NCI-H524 (cell line): ENCODE results near the gene NLRC5.

Experiments used
- DNase-seq, 2 experiments: peaks; one replicate each; lab custom pipeline; 2025; lab: John Stamatoyannopoulos, UW

NLRC5 gene

DNA sequence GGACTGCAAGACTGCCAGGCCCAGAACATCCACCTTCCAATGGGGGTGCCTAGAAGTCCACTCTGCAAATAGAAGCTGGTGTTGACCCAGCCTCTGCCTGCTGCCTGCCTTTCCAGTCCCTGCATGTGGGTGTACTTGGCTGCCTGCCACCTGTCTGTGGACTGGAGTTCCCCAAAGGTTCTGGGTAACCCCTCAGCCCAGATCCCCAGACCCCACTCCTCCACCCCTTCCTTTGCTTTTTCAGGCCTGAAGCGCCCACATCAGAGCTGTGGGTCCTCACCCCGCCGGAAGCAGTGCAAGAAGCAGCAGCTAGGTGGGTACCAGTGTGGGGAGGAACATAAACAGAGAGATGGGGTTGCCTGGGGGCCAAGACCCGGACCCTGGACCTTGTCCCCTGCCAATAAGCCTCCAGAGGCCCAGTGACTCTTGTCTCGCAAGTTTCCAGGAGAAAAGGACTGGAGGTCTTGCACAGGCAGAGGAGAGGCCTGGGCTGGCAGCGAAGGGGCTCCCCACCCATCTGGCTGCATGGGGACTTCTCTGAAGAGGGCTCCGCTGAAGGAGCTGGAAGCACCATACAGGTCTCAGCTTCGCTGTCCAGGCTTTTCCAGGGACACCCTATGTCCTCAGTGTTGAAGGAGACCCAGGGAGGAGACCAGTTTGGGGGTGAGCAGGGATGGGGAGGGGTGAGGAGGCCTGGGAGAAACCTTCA lies 34.3 kb downstream of the NLRC5 start:
- DNase-seq, result no peak

DNA sequence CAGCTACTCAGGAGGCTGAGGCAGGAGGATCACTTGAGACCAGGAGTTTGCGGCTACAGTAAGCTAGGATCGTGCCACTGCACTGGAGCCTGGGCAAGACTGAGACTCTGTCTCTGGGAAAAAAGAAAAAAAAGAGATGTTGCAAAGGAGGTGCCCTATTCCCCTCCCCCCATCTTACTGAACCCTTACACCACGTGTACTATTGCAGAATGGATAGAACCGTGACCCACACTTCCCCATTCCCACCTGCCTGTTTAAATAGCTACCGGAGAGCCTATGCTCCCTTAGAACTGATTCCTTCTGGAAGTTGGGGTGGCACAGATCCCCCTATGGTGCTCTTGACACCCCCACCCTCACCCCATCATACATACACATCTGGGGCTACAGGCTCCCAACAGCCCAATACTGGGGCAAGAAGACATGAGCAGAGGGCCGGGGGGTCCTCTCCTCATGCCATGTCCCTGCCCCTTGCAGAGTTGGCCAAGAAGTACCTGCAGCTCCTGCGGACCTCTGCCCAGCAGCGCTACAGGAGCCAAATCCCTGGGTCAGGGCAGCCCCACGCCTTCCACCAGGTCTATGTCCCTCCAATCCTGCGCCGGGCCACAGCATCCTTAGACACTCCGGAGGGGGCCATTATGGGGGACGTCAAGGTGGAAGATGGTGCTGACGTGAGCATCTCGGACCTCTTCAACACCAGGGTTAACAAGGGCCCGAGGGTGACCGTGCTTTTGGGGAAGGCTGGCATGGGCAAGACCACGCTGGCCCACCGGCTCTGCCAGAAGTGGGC lies 35.7 kb downstream of the NLRC5 start:
- DNase-seq, result no peak

DNA sequence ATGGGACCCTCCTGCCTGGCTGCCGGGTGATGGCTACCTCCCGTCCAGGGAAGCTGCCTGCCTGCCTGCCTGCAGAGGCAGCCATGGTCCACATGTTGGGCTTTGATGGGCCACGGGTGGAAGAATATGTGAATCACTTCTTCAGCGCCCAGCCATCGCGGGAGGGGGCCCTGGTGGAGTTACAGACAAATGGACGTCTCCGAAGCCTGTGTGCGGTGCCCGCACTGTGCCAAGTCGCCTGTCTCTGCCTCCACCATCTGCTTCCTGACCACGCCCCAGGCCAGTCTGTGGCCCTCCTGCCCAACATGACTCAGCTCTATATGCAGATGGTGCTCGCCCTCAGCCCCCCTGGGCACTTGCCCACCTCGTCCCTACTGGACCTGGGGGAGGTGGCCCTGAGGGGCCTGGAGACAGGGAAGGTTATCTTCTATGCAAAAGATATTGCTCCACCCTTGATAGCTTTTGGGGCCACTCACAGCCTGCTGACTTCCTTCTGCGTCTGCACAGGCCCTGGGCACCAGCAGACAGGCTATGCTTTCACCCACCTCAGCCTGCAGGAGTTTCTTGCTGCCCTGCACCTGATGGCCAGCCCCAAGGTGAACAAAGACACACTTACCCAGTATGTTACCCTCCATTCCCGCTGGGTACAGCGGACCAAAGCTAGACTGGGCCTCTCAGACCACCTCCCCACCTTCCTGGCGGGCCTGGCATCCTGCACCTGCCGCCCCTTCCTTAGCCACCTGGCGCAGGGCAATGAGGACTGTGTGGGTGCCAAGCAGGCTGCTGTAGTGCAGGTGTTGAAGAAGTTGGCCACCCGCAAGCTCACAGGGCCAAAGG lies 36.8 kb downstream of the NLRC5 start:
- no peak for DNase-seq

DNA sequence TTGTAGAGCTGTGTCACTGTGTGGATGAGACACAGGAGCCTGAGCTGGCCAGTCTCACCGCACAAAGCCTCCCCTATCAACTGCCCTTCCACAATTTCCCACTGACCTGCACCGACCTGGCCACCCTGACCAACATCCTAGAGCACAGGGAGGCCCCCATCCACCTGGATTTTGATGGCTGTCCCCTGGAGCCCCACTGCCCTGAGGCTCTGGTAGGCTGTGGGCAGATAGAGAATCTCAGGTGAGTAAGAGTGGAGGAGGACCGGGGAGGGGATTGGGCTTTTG lies 37.4 kb downstream of the NLRC5 start:
- DNase-seq, result no peak

DNA sequence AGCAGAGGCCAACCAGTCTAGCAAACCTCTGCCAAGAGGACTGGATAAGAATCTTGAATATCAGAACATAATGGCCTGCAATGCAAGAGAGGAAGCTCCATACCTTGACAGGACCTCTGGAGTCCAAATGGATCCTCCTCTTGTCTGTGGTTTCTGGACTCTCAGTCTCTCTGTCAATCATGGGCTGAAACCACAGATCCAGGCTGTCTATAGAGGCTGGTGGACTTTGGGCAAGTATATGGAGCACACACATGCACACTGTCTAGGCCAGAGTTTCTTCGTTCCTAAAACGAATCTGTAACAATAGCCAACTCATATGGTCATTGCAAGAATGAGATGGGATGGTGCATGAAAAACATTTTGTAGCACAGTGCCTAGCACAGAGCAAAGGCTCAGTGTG lies 37.7 kb downstream of the NLRC5 start:
- DNase-seq, result no peak

DNA sequence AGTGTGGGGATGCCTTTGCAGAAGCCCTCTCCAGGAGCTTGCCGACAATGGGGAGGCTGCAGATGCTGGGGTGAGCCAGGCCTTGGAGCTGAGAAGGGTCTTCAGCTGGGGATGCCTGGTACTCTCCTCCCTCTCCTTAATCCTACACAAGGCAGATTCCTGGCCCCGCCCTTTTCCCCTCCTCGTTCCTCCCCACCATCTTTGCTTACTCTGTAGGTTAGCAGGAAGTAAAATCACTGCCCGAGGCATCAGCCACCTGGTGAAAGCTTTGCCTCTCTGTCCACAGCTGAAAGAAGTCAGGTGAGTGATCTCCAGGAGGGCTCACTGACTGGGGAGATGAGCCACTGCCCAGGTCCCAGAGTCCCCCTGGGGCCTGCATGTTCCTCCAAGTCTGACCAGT lies 38.7 kb downstream of the NLRC5 start:
- DNase-seq, result no peak

DNA sequence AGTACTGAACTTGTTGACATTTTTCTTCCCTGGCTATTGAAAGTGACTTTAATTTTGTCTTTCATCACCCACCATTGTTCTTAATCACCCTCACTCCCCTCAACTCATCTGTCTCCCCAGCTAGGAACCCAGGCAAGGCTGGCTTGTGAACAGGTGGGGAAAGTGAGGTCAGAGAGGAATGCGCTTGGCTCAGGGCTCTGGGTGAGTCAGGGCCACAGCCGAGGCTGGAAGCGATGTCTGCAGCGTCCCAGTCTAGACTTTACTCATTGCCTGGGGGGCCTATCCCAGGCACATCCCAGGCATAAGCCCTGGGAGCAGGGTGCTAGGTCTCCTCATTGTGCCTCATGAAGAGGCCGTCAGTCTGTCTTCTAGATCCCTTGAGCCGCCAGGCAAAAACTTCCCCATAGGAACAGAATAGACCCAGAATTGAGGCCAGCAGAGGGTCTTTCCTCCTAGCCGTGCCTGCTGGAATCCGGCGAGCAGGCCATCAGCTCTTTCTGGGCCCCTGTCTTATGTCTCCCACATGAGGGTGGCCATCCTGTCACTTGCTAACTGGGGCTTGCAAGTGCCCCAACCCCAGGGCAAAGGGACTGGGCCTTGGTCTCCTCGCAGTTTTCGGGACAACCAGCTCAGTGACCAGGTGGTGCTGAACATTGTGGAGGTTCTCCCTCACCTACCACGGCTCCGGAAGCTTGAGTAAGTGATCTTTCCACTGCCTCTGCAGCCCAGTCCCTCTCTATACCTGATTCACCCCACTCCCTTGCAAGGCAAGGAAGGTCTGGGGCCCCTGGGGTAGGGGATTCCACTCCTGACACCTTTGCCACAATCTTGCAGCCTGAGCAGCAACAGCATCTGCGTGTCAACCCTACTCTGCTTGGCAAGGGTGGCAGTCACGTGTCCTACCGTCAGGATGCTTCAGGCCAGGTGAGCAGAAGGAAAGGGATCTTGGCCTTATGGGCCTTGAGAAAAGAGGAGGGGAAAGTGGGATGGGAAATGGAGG lies 40.1 kb downstream of the NLRC5 start:
- no peak for DNase-seq

DNA sequence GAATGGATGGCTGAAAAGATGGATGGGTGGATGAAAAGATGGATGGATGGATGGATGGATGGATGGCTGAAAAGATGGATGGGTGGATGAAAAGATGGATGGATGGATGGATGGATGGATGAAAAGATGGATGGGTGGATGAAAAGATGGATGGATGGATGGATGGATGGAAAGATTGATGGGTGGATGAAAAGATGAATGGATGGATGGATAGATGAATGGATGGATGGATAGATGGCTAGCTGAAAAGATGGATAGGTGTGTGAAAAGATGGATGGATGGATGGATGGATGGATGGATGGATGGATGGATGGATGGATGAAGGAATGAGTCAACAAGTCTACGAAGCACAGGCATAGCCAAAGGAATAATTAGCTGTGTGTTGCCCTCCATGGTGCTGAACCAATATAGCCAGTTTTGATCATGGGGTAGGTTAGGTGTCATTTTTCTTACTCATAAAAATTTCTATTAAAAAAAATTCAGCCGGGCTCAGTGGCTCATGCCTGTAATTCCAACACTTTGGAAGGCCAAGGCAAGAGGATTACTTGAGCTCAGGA lies 41.1 kb downstream of the NLRC5 start:
- no peak for DNase-seq

DNA sequence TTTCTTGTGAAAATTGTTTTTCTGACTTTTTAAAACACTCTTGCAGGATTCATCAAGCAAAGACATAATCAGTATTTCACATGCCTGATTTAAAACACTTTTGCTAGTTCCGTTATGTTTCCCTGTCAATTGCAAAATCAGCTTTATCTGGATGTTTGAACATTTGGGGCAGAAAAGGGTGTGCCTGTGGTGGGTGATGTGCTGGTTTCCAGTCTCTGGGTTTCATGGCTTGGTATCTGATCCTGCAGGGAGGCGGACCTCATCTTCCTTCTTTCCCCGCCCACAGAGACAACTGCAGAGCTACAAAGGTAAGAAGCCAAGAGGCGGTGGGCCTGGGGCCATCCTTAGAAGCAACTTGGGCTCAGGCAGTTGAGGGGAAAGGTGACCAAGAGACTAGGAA lies 41.8 kb downstream of the NLRC5 start:
- DNase-seq, result no peak

DNA sequence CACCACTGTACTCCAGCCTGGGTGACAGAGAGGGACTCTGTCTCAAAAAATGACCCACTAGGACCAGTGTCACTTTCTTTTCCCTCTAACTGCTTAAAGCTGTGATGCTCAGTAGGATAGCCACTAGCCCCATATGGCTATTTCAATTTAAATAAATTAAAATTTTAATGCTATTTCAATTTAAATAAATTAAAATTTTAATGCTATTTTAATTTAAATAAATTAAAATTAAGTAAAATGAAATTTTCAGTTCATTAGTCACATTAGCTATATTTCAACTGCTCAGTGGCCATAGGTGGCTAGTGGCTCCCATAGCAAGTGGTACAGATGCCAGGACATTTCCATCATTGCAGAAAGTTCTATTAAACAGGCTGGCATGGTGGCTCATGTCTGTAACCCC lies 43.0 kb downstream of the NLRC5 start:
- no peak for DNase-seq

DNA sequence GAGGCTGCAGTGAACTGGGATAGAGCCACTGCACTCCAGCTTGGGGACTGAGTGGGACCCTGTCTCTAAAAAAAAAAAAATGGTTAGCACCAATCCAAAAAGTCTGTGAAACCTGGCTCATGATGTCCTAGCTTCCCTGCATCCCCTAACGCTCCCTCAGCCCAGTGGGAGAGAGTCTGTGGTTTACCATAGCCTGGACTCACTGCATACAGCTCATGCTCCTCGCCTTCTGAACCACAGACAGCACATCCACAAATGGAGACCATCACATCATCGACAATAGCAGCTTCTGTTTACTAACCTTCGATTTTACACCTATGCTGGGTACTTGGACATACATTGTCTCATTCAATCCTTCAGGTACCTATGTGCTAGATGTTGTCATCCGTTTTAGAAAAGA lies 43.6 kb downstream of the NLRC5 start:
- no peak for DNase-seq

DNA sequence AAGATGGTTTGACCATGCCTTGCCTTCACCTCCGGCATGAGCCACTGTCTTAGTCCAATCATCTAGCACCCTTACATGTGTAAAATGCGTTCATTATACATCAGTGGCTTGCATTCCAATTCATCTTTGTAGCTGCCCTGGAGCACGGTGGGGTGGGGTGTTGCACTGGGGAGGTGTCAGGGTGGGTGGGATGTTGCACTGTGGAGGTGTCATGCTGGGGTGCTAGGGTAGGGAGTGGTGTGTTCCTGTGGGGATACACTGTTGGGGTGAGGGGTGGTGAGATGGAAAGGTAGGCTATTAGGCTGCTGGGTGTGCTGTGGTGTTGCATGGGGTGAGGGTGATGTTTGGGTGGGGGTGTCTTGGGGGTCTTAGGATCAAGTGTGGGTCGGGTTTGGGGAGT lies 47.0 kb downstream of the NLRC5 start:
- DNase-seq, result no peak

DNA sequence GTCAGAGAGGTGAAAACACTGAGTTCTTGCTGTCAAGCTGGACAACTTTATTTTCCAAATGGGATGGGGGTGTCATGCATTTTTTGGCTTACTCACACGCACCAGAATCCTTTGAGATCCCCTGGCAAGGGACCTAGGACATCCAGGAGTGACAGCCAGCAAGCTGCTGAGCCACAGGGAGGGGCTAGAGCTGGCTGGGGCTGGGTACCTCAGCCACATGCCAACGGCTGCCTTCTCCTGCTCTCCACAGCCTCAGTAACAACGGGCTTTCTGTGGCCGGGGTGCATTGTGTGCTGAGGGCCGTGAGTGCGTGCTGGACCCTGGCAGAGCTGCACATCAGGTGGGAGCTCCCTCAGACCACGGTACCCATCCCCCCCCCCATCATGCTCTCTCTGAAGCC lies 47.6 kb downstream of the NLRC5 start:
- no peak for DNase-seq

DNA sequence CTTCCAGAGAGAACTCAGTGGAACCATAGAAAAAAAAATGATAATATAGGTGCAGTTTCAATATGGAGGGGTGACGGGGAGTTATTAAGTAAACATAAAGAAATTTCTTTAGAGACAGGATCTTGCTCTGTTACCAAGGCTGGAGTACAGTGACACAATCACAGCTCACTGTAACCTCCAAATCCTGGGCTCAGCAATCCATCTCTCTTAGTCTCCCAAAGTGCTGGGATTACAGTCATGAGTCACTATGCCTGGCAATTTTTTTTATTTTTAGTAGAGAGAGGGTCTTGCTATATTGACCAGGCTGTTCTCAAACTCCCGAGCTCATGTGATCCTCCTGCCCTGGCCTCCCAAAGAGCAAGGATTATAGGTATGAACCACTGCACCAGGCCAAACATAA lies 48.8 kb downstream of the NLRC5 start:
- no peak for DNase-seq

DNA sequence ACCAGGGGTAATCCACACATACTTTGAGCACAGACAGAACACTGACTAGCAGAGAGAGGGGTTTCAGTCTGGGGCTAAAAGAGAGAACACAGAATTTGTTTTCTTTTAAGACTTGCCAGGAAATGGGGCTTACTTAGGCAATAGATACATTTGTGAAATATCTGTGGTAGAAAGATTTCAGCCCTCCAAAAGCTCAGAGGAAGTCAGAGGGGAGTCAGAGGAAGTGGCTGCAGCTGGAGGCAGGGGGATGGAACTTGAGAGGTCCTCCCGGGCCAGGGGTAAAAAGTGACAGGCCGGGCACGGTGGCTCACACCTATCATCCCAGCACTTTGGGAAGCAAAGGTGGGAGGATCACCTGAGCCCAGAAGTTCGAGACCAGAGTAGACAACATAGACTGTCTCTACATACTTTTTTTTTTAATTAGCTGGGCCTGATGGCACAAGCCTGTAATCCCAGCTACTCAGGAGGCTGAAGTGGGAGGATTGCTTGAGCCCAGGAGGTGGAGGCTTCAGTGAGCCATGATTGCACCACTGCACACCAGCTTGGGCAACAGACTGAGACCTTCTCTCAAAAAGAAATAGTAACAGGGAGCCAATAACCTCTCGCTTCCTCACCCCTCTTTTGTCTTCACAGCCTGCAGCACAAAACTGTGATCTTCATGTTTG lies 49.9 kb downstream of the NLRC5 start:
- DNase-seq, result no peak

DNA sequence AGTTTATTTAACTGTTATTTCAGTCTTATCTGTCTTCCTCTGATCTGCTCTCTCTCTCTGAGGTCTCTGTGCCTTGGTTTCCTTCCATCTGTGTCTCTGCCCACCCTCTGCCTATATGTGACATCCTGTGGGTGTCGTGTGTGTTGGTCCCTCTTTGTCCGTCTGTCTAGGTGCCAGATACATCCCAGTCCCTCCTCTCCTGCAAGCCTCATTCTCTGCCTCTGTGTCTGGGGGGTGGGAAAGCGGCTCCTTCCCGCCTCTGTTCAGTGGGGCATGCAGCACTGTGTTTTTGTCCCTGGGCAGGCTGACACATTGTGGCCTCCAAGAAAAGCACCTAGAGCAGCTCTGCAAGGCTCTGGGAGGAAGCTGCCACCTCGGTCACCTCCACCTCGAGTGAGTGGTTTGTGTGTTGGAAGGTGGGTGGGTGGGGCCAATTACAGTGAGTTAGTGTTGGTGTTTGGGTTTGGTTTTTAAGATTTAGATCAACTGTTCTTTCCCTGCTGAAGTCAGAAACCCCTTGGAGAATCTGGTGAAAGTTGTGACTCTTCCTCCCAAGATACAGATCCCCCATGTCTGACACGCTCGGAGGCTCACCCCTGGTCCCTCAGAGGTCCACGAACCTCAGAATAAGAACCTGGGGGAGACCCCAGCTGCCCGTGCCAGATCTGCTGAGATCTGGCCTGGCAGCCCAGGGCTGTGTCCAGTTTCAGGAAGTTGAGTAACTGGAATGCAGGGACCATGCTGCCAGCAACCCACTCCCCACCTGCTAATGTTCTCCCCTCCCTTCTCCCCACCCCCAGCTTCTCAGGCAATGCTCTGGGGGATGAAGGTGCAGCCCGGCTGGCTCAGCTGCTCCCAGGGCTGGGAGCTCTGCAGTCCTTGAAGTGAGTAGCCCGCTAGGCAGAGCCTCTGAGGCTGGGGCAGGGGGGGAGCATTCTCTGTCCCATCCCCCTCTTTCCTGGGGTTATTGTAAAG lies 52.1 kb downstream of the NLRC5 start:
- DNase-seq, result no peak

DNA sequence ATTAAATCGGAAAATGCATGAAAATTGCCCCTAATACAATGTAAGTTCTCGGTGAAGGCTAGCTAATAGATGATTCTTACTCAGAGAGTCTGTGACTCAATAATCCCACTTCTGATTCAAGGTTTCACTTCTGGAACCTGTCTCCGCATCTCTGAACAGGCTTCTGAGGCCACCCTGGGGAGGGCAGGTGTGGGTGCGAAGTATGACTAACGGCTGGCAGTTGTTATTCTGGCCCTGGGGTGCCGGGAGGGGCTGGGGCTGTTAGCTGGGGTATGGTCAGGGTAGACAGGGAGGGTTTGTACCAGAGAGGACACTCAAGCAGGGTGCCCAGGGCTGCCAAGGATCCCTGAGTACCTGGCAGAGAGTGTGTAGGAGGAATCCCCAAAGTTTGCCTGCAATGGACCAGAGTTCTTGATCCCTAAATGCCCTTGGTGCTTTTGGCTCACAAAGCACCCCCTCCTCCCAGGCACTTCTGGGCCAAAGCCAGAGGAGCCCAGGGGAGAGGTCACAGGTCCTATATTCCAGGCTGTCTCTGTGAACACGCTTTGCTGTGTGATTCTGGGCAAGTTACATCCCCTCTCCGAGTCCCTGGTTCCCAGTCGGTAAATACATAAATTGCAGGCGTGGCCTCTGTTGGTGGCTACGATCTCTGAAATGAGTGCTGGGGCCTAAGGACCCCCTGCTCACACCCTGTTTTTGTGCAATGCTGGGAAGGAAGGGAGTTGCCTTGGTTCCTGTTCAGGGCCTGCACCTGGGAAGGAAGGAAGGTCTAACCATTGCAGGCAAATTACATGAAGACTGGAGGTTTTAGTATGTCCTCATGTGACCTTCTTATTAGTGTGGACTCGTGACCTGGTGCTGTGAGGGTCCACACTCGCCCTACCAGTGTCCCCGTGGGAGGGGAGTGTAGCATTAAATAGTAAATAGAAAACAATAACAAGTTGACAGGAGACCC lies 53.1 kb downstream of the NLRC5 start:
- DNase-seq, result no peak

DNA sequence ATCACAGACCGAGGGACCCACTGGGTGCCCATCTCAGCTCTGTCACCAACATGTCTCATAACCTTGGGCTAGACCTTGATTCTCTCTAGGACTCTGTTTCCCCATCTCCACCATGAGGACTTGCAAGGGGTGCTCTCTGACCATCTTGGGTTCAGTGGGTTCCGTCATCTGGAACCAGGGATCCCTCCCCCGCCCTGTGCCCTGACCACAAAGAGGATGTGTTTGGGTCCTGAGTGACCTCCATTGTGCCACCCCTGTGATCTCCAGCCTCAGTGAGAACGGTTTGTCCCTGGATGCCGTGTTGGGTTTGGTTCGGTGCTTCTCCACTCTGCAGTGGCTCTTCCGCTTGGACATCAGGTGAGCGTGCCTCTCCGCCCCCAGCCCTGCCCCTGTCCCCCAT lies 53.9 kb downstream of the NLRC5 start:
- no peak for DNase-seq
